H1 (cell line): ENCODE results near the gene HSPA1B. TPM values are rescaled to one million over a fixed set of nuclear protein-coding genes. Genes with fewer than 3 reads are reported as not detected.

Source experiments
- CHD1 ChIP-seq: IDR thresholded peaks from 2 replicates; pipeline ENCODE4 v1.6.1; 2012; ENCODE audit warnings: low read depth, low read length, improper control_type of control experiment
- MAX ChIP-seq: IDR thresholded peaks from 2 replicates; pipeline ENCODE4 v1.6.1; 2012; ENCODE audit warnings: inconsistent platforms
- polyA plus RNA-seq, 7 experiments: library from polyadenylated mRNA; depleted of rRNA in 3 of 7; stranded (reverse) in 5 of 7; unstranded in 2 of 7; fragments of >200 nt in 5 of 7; fragments of 200-250 nt in 2 of 7; gene quantifications; 1 replicate in 5 of 7; 2 replicates in 1 of 7; 4 replicates in 1 of 7; pipeline versions ENCODE4 v1.2.1 to v1.2.3, GENCODE V29; 2011 to 2013; ENCODE audit warnings: missing spikeins in 2 of 7, mixed read lengths in 2 of 7
- total RNA-seq: library from RNA; stranded (reverse); fragmentation: NEBNext Ultra II Directional; extraction: Animal tissue kit (Norgen Biotek cat#: 25700); gene quantifications from 2 replicates; pipeline ENCODE4 v1.2.1, GENCODE V29; 2021

Gene HSPA1B
- total and polyA plus RNA-seq, 2 of the 8 experiments (the other 6 are each of a cell fraction or from before 2014, with no cell fraction given) = 36.6 to 76.6 TPM

- TF ChIP-seq MAX = no peak
- no peak for TF ChIP-seq CHD1
- TF ChIP-seq, all 59 proteins: peak for 0
These were observed 35.5 kb upstream of the HSPA1B start (continued) for GRCh38 chr6:31792090-31792374.
